GM12891 (cell line): ENCODE results near the gene WWC2.

Experiments
- DNase-seq: peaks from one replicate; pipeline ENCODE4 v3.0.0; 2011; ENCODE audit warnings: low spot score; ENCODE audit not compliant: insufficient read length
- FAIRE-seq: peaks from 2 replicates; lab custom pipeline; 2011; peaks lifted over from hg19 to GRCh38; lab: Jason Lieb, UNC
- PAX5 ChIP-seq: IDR thresholded peaks from 2 replicates; pipeline ENCODE4 v1.6.1; 2011; ENCODE audit warnings: low read length, moderate library complexity, mild to moderate bottlenecking; ENCODE audit not compliant: insufficient read depth, severe bottlenecking
- POLR2A ChIP-seq: IDR thresholded peaks from 2 replicates; pipeline ENCODE4 v1.6.1; 2011; ENCODE audit warnings: low read depth, low read length, control low read depth
- POLR2AphosphoS5 ChIP-seq: IDR thresholded peaks from 2 replicates; pipeline ENCODE4 v1.6.1; 2011; ENCODE audit warnings: low read depth, low read length, control low read depth
- POU2F2 ChIP-seq: IDR thresholded peaks from 2 replicates; pipeline ENCODE4 v1.6.1; 2011; ENCODE audit warnings: low read depth, mild to moderate bottlenecking, control low read depth, low read length, moderate library complexity
- SPI1 ChIP-seq: IDR thresholded peaks from 2 replicates; pipeline ENCODE4 v1.6.1; 2011; ENCODE audit warnings: low read depth, low read length, control low read depth
- TAF1 ChIP-seq: IDR thresholded peaks from 2 replicates; pipeline ENCODE4 v1.6.1; 2011; ENCODE audit warnings: low read depth, low read length, control low read depth

WWC2 gene

DNA sequence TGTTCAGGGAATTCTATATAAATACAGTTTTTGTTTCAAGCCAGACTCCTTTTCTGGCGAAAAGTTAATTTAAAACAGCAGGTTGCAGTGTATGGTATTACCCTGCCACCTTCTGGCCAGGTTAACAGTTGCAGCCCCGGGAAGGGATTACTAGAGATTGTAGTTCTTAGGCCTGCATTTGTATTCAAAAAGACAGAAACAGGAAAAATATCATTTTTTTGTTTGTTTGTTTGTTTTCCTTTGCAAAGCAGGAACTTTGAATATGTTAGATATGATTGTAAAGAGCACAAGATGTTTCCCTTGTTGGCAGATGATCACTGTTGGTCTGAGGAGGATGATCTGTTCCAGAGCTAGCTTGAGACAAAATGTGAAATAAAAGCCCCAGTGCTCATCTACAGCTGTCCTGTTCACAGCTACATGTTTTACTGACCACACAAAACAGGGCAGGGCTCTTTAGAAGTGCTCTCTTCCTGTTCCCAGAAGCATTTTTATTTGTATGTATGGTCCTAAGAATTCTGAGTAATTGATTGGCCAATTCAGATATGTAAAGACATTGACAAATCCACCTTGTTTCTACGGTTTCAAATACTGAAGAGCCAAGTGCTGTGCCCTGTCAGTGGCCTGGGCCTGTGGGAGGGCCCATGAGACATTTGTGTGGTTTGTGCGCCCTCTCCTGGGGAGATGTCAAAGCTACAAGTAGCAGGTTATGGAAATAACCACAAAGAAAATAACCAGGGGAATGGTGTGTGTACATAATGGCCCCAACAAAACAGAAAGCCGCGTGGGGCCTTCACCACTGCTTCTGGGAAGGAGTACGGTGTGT lies 163.1 kb downstream of the WWC2 start:
- TF ChIP-seq POLR2AphosphoS5 (no peak), PAX5 (no peak), POLR2A (no peak), SPI1 (no peak), POU2F2 (no peak), TAF1 (no peak)
- DNase-seq (peak; percentile 27), FAIRE-seq (peak; percentile 77)

GRCh38 chr4:183262776-183263100 lies 163.7 kb downstream of the WWC2 start:
- DNase-seq, result no peak
- TF ChIP-seq POU2F2 (no peak), POLR2AphosphoS5 (no peak), POLR2A (no peak), TAF1 (no peak), SPI1 (no peak), PAX5 (no peak)
- FAIRE-seq, result no peak

DNA sequence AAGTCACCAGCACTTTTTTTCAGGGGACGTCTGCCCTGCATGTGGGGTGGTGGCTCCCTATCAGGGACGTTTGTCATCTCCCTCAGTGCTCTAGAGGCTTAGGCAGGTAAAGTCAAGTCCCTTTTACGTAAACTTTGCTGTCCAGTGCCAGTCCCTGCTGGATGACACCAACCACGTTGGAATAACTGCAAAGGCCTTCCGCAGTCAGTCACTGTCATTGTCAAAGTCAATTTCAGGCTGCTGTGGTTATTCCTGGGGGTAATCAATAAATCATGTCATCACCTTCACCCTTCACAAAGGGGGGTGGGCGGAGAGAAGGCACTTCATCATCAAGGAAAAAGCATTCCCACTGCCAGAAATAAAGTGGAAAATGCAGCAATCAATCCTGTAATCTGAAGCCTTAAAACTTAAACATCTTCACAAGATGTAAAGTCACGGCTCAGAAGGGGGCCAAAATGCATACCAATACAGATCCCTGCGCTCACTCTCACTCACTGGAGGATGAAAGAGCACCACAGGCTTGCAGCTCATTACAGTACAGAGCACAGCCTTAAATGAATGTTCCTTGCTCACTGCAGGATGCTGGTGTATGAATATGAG lies 164.8 kb downstream of the WWC2 start:
- FAIRE-seq, result no peak
- DNase-seq, result no peak
- TF ChIP-seq POLR2AphosphoS5 (no peak), POU2F2 (no peak), SPI1 (no peak), POLR2A (no peak), PAX5 (no peak), TAF1 (no peak)

GRCh38 chr4:183264614-183265013 lies 165.6 kb downstream of the WWC2 start:
- no peak for TF ChIP-seq POLR2AphosphoS5
- no peak for TF ChIP-seq POLR2A
- TF ChIP-seq SPI1, result no peak
- no peak for TF ChIP-seq TAF1
- TF ChIP-seq PAX5, result no peak
- TF ChIP-seq POU2F2, result no peak
- FAIRE-seq (no peak), DNase-seq (no peak)

- TF ChIP-seq SPI1 (no peak), POU2F2 (no peak), TAF1 (no peak), PAX5 (no peak), POLR2A (no peak), POLR2AphosphoS5 (no peak)
- no peak for FAIRE-seq
- no peak for DNase-seq
Observed at GRCh38 chr4:183266371-183266770, 167.3 kb downstream of the WWC2 start.

GRCh38 chr4:183268556-183268955 lies 169.5 kb downstream of the WWC2 start:
- no peak for DNase-seq
- FAIRE-seq, result no peak
- TF ChIP-seq POLR2A (no peak), POU2F2 (no peak), POLR2AphosphoS5 (no peak), SPI1 (no peak), PAX5 (no peak), TAF1 (no peak)

DNA sequence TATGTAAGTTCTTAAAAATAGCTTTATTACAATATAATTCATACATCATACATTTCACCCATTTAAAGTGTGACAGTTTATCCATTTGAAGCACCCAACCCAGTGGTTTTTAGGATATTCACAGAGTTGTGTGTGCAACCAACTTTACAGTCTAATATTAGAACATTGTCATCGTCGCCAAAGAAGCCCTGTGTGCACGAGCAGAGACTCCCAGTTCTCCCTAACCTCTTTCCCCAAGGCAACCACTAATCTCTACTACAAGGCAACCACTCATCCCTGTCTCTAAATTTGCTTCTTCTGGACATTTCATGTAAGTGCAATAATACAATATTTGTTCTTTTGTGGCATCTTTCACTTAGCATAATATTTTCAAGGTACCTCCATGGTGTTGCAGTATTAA lies 173.3 kb downstream of the WWC2 start:
- DNase-seq, result no peak
- no peak for FAIRE-seq
- no peak for TF ChIP-seq SPI1
- no peak for TF ChIP-seq POLR2A
- no peak for TF ChIP-seq TAF1
- no peak for TF ChIP-seq PAX5
- TF ChIP-seq POLR2AphosphoS5, result no peak
- no peak for TF ChIP-seq POU2F2

GRCh38 chr4:183276106-183276505 lies 177.0 kb downstream of the WWC2 start:
- no peak for TF ChIP-seq POU2F2
- no peak for TF ChIP-seq POLR2A
- no peak for TF ChIP-seq TAF1
- TF ChIP-seq PAX5, result no peak
- no peak for TF ChIP-seq SPI1
- TF ChIP-seq POLR2AphosphoS5, result no peak
- no peak for FAIRE-seq
- DNase-seq, result no peak

- no peak for DNase-seq
- TF ChIP-seq POLR2A (no peak), SPI1 (no peak), TAF1 (no peak), PAX5 (no peak), POU2F2 (no peak), POLR2AphosphoS5 (no peak)
- no peak for FAIRE-seq
Observed at GRCh38 chr4:183284258-183284785, 185.3 kb downstream of the WWC2 start.

DNA sequence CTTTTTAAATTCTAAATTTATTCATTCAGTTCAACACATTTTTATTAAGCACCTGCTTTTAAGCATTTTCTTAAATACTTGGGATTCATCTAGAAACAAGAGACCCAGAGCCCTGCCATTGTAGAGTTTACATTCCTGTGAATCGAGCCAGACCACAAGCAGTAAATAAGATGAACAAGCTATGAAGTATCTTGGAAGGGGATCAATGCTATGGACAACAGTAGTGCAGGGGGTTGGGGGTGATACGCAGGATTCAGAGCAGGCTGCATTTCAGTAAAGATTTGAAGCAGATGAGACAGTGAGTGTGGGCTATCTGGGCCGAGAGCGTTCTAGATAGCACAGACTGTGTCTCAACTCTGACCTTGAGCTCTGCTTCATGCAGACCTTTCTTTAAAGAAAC lies 185.9 kb downstream of the WWC2 start:
- no peak for TF ChIP-seq PAX5
- no peak for TF ChIP-seq SPI1
- no peak for TF ChIP-seq TAF1
- no peak for TF ChIP-seq POLR2AphosphoS5
- FAIRE-seq (no peak), DNase-seq (no peak)

- FAIRE-seq (no peak), DNase-seq (no peak)
- TF ChIP-seq PAX5, result no peak
- TF ChIP-seq SPI1, result no peak
- no peak for TF ChIP-seq POU2F2
- TF ChIP-seq TAF1, result no peak
- TF ChIP-seq POLR2A, result no peak
- TF ChIP-seq POLR2AphosphoS5, result no peak
Observed at GRCh38 chr4:183285886-183286285, 186.8 kb downstream of the WWC2 start.
